ENCODE measurements around the gene HNRNPU.

The HNRNPU gene

GRCh38 chr1:244813327-244813726 lies 51.0 kb downstream of the HNRNPU start:
- no peak for TF ChIP-seq CTCF (IDR thresholded peaks at IDR 0.05; ENCODE audit: low read depth, low read length)

GRCh38 chr1:244810221-244810620 lies 54.1 kb downstream of the HNRNPU start:
- no peak for TF ChIP-seq CTCF (IDR thresholded peaks at IDR 0.05; ENCODE audit: low read depth, low read length)
- no peak for DNase-seq (ENCODE audit: extremely low read depth, low read depth)

More at GRCh38 chr1:244813327-244813726, 51.0 kb downstream of the HNRNPU start:
- DNase-seq (ENCODE audit: extremely low read depth, low read depth) = no peak

GRCh38 chr1:244807138-244807537 lies 57.2 kb downstream of the HNRNPU start:
- no peak for DNase-seq (ENCODE audit: extremely low read depth, low read depth)
- TF ChIP-seq CTCF (IDR thresholded peaks at IDR 0.05; ENCODE audit: low read depth, low read length) = no peak

GRCh38 chr1:244804841-244805240 lies 59.5 kb downstream of the HNRNPU start:
- no peak for DNase-seq (ENCODE audit: extremely low read depth, low read depth)
- no peak for TF ChIP-seq CTCF (IDR thresholded peaks at IDR 0.05; ENCODE audit: low read depth, low read length)

GRCh38 chr1:244802556-244803239 lies 61.6 kb downstream of the HNRNPU start:
- TF ChIP-seq CTCF (IDR thresholded peaks at IDR 0.05; ENCODE audit: low read depth, low read length) = no peak
- no peak for DNase-seq (ENCODE audit: extremely low read depth, low read depth)

- no peak for DNase-seq (ENCODE audit: extremely low read depth, low read depth)
- TF ChIP-seq CTCF (IDR thresholded peaks at IDR 0.05; ENCODE audit: low read depth, low read length) = no peak
Observed at GRCh38 chr1:244802041-244802440, 62.3 kb downstream of the HNRNPU start.

- TF ChIP-seq CTCF (IDR thresholded peaks at IDR 0.05; ENCODE audit: low read depth, low read length) = peak; percentile 48
- DNase-seq (ENCODE audit: extremely low read depth, low read depth) = no peak
Observed at GRCh38 chr1:244801246-244801645, 63.1 kb downstream of the HNRNPU start.

Data from AG09319 (cell line).